Suprapubic skin (tissue), 4 donors: ENCODE results near the gene ATP6V0D1. TPM values are rescaled to one million over a fixed set of nuclear protein-coding genes. Genes with fewer than 3 reads are reported as not detected.

Source experiments
- DNase-seq, 2 donors: peaks; one replicate each; pipeline ENCODE4 v3.0.0-alpha.2; 2019; ENCODE audit warnings: low spot score in 2 of 2
- H3K27ac ChIP-seq: fragments of 200-600 bp; sonication (generic); one replicate; pipeline ENCODE4 v1.5.1; 2019
- H3K27me3 ChIP-seq: fragments of 200-600 bp; sonication (generic); one replicate; pipeline ENCODE4 v1.5.1; 2019
- H3K36me3 ChIP-seq: fragments of 200-600 bp; sonication (generic); one replicate; pipeline ENCODE4 v1.5.1; 2019
- H3K4me1 ChIP-seq: fragments of 200-600 bp; sonication (generic); one replicate; pipeline ENCODE4 v1.5.1; 2019
- H3K4me3 ChIP-seq: fragments of 200-600 bp; sonication (generic); one replicate; pipeline ENCODE4 v1.5.1; 2019; ENCODE audit warnings: mild to moderate bottlenecking
- H3K9me3 ChIP-seq: fragments of 200-600 bp; sonication (generic); one replicate; pipeline ENCODE4 v1.5.1; 2019
- EP300 ChIP-seq: sonication (generic); formaldehyde crosslinking; IDR thresholded peaks from one replicate; pipeline ENCODE4 v1.6.1; 2017; ENCODE audit warnings: antibody characterized with exemption
- POLR2A ChIP-seq, 2 donors: fragments of 450-650 bp; IDR thresholded peaks; one replicate each; pipeline ENCODE4 v1.6.1; 2017; ENCODE audit warnings: antibody characterized with exemption in 2 of 2, mild to moderate bottlenecking in 2 of 2, moderate library complexity in 2 of 2
- POLR2AphosphoS5 ChIP-seq, 3 donors: sonication (generic); formaldehyde crosslinking; IDR thresholded peaks; one replicate each; pipeline ENCODE4 v1.6.1; 2017; ENCODE audit warnings: antibody characterized with exemption in 3 of 3
- WGBS: methylation state at CpG from one replicate; pipeline ENCODE4 v1.1.5; 2018; 5-methylcytosine and 5-hydroxymethylcytosine counted together
- total RNA-seq, 4 donors: library from RNA; depleted of rRNA; stranded (reverse); fragments of >200 nt; gene quantifications; one replicate each; pipeline ENCODE4 v1.1.0, GENCODE V29; 2016
- TF ChIP-seq, protein P1 (sequence below), 2 donors: fragments of 200-600 bp in 1 of 2; fragments of 450-650 bp in 1 of 2; sonication (generic) in 1 of 2; IDR thresholded peaks; one replicate each; pipeline ENCODE4 v1.5.1; 2016 to 2019; ENCODE audit warnings: antibody characterized with exemption in 2 of 2, mild to moderate bottlenecking in 1 of 2, moderate library complexity in 1 of 2

The ATP6V0D1 gene
- total RNA-seq, 4 donors from 2014 or later, result 90.0 to 134 (median 110) TPM

DNA sequence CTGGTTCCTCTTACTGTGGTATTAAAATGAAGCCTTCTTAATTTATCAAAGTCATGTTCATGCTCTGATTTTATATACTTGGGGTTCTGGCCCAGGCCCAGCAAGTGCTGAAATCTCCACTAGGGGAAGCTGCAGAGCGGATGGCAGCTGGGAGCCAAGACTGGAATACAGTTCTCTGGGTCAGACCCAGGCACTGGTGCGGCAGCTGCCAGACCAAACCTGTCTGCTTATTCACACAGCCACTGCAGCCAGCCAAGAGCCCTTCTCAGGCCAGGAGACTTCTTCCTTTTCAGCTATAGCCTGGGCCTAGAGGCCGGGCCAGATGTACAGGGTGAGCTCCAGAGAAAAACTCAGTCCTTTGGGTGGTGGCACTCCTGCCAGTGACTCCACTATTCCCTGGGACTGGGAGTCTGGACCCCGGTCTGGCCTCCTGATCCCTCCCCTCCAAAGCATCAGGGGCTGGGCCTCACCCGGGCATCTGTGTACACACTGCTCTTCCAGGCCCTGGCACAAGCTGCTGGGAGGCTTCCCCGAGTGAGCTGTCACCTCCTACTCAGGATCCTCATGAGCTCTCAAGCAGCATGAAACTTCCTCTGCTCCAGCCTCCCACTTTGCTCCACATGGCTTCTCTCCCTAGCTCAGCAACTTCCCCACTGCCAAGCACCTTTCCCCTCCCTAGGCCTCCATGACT, 24.4 kb downstream of the ATP6V0D1 start:
- H3K4me3 ChIP-seq, result no peak overlapping the region
- no peaks in the 10 kb centered on the region for H3K9me3 ChIP-seq
- H3K27me3 ChIP-seq, result no peaks in the 10 kb centered on the region
- H3K27ac ChIP-seq, result peak overlapping the region; percentile 86
- 9% methylated on average over 3 of the region's 6 CpGs for WGBS
- peak; percentile 84 to 90 for DNase-seq
- TF ChIP-seq POLR2A (IDR thresholded peaks at IDR 0.05), result no peak
- TF ChIP-seq POLR2AphosphoS5 (IDR thresholded peaks at IDR 0.05), result no peak
- TF ChIP-seq, protein P1, sequence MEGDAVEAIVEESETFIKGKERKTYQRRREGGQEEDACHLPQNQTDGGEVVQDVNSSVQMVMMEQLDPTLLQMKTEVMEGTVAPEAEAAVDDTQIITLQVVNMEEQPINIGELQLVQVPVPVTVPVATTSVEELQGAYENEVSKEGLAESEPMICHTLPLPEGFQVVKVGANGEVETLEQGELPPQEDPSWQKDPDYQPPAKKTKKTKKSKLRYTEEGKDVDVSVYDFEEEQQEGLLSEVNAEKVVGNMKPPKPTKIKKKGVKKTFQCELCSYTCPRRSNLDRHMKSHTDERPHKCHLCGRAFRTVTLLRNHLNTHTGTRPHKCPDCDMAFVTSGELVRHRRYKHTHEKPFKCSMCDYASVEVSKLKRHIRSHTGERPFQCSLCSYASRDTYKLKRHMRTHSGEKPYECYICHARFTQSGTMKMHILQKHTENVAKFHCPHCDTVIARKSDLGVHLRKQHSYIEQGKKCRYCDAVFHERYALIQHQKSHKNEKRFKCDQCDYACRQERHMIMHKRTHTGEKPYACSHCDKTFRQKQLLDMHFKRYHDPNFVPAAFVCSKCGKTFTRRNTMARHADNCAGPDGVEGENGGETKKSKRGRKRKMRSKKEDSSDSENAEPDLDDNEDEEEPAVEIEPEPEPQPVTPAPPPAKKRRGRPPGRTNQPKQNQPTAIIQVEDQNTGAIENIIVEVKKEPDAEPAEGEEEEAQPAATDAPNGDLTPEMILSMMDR (IDR thresholded peaks at IDR 0.05), result peak; percentile 45 to 75
- no peak for TF ChIP-seq EP300
- peaks cover 21% of the 10 kb centered on the region for H3K36me3 ChIP-seq
- H3K4me1 ChIP-seq, result peaks cover 71% of the 10 kb centered on the region

- no peaks in the 10 kb centered on the region for H3K27me3 ChIP-seq
- peaks cover 67% of the 10 kb centered on the region for H3K4me1 ChIP-seq
- no peak for DNase-seq
- H3K4me3 ChIP-seq, result no peak overlapping the region
- WGBS, result 93% methylated on average over 5 of the region's 6 CpGs
- peaks cover 37% of the 10 kb centered on the region for H3K36me3 ChIP-seq
- no peaks in the 10 kb centered on the region for H3K9me3 ChIP-seq
- TF ChIP-seq, protein P1 (IDR thresholded peaks at IDR 0.05), result no peak
- TF ChIP-seq POLR2A (IDR thresholded peaks at IDR 0.05) (no peak), POLR2AphosphoS5 (IDR thresholded peaks at IDR 0.05) (no peak), EP300 (no peak)
- no peak overlapping the region for H3K27ac ChIP-seq
Observed at GRCh38 chr16:67454852-67455251, 26.1 kb downstream of the ATP6V0D1 start.

GRCh38 chr16:67454104-67454503, 26.9 kb downstream of the ATP6V0D1 start:
- Histone ChIP-seq H3K27me3 (no peaks in the 10 kb centered on the region), H3K4me3 (no peak overlapping the region), H3K36me3 (peaks cover 45% of the 10 kb centered on the region), H3K4me1 (peaks cover 66% of the 10 kb centered on the region), H3K27ac (no peak overlapping the region), H3K9me3 (no peaks in the 10 kb centered on the region)
- WGBS, result 83% methylated on average over 5 of the region's 5 CpGs
- DNase-seq, result no peak
- TF ChIP-seq, protein P1 (IDR thresholded peaks at IDR 0.05), result no peak
- TF ChIP-seq POLR2AphosphoS5 (IDR thresholded peaks at IDR 0.05) (no peak), EP300 (no peak), POLR2A (IDR thresholded peaks at IDR 0.05) (no peak)

DNA sequence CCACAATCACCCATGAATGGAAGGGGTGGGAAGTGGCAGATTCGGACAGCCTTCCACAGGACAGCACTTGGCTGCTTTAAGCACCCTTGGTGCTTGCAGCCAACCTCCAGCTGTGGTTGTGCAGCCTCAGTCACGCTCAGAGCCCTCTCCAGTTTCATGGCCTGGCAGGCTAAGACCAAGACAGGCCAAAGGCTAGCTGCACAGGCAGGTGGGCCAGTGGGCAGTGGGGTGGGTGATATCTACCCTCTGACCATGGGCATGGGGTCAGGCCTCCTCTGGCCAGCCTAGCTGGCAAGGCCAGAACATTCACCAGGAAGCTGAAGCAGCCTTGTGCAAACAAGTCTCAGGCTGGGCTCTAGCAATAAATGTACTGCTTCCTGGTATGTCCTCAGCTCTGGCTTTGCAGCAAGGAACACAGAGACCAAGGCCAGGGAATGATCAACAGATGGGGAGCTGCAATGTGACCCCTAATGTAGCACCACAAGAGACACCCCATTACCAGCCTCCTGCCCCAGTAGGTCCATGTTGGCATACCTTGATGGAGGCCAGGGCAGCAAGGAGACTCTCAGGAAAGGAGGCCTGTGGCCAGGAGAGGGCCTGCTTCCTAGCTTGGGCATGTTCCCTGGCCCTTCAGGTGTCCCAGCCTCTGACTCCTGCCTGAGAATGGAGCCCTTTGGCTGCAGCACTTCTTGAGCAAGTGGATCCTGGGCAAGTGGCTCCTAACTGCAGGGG, 29.1 kb downstream of the ATP6V0D1 start:
- no peak for DNase-seq
- no peak for TF ChIP-seq POLR2A (IDR thresholded peaks at IDR 0.05)
- no peak for TF ChIP-seq POLR2AphosphoS5 (IDR thresholded peaks at IDR 0.05)
- TF ChIP-seq EP300, result no peak
- TF ChIP-seq, protein P1 (IDR thresholded peaks at IDR 0.05), result no peak
- Histone ChIP-seq H3K4me1 (peaks cover 53% of the 10 kb centered on the region), H3K9me3 (no peaks in the 10 kb centered on the region), H3K27ac (peak overlapping the region; percentile 32), H3K36me3 (peaks cover 58% of the 10 kb centered on the region), H3K4me3 (no peak overlapping the region), H3K27me3 (no peaks in the 10 kb centered on the region)
- WGBS, result no CpG with 5 or more reads among the region's 2 CpGs

GRCh38 chr16:67451061-67451703, 29.8 kb downstream of the ATP6V0D1 start:
- Histone ChIP-seq H3K9me3 (no peaks in the 10 kb centered on the region), H3K27ac (peak overlapping the region; percentile 32), H3K27me3 (no peaks in the 10 kb centered on the region), H3K4me1 (peaks cover 53% of the 10 kb centered on the region), H3K4me3 (no peak overlapping the region), H3K36me3 (peaks cover 59% of the 10 kb centered on the region)
- no peak for DNase-seq
- TF ChIP-seq EP300 (no peak), POLR2AphosphoS5 (IDR thresholded peaks at IDR 0.05) (no peak)
- 77% methylated on average over 12 of the region's 12 CpGs for WGBS
